HG02642 (cell line): ENCODE data around the gene PKP4.

ENCODE experiments used
- ATAC-seq: cut with Tn5 transposase; IDR thresholded peaks from one replicate; pipeline ENCODE4 v1.9.1; 2021; ENCODE audit warnings: mild to moderate bottlenecking; ENCODE audit not compliant: unreplicated experiment, poor library complexity

The PKP4 gene

GRCh38 chr2:158495175-158495574, 38.4 kb downstream of the PKP4 start:
- no peak for ATAC-seq

DNA sequence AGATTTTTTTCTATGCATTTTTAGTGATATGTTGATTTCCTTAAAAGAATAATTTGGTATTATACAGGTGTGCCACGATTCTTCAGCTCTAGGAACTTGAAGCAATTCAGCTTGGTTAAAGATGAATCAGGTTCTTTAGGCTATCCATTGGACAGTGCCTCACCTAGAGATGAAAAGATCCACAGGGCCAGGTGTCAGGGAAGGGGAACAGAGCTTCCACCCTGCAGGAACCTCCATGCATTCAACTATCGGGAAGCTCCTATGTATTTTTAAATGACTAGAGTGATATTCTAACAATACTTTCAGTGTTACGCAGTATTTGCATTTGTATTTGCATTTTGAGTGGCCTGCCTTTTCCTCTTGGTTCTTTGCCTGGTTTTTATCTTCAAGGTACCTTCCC, 40.2 kb downstream of the PKP4 start:
- ATAC-seq, result no peak

GRCh38 chr2:158497486-158497885, 40.7 kb downstream of the PKP4 start:
- ATAC-seq, result no peak

- ATAC-seq, result no peak
Observed at GRCh38 chr2:158498043-158498748, 41.4 kb downstream of the PKP4 start.

DNA sequence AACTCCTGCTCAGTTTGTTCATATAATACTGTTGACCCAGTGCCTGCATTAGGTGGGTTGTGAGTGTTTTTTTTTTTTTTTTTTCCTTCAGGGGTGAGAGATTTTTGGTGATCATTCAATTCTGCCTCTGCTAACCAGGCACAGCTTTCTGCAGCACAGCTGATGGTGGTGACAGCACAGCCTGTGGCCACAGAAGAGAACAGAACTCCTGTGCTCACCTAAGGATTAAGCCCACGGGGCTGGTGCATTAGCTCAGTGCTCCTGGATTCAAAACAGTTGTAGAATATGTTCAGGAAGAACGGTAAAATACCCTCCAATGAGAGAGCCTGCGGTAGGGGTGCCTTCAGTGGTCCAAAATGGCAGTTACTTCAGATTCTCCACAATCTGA, 42.0 kb downstream of the PKP4 start:
- no peak for ATAC-seq

GRCh38 chr2:158499383-158499782, 42.6 kb downstream of the PKP4 start:
- ATAC-seq, result no peak

DNA sequence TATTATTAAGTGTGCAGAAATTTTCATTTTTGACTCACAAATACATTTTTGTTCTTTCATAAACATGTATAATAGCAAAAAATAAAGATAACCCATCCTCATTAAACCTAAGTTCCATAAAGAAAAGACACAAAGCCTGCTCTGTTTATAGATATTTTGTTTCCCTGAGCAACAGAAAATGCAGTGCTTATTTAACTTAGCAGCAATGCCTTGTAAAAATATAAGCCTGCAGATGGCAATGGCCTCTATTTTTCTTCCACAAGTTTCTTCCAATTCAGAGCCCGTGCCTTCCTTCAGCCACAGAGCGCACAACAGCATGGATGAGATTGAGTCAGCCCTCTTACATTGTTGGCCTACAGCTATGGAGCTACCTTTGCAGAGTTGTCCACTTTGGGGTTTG, 43.6 kb downstream of the PKP4 start:
- ATAC-seq, result no peak

GRCh38 chr2:158501301-158501700, 44.5 kb downstream of the PKP4 start:
- ATAC-seq, result no peak

- no peak for ATAC-seq
Observed at GRCh38 chr2:158502974-158503373, 46.2 kb downstream of the PKP4 start.

DNA sequence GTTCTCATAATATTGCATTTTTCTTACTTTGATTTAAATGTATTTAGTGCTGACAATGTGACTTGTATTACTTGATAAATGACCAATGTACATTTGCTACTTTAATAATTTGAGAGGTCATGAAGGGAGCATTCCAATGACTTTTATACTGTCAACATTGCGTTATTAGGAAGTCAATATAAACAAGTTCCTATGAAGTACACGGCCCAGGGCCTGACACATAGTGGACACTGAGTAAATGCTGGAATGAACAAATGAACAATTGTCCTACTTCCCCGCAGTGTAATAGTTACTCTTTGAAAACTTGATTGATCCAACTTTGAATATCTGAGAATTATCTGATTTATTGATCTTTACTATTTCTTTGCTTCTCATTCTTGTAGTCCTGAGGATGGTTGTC, 47.3 kb downstream of the PKP4 start:
- ATAC-seq, result no peak

DNA sequence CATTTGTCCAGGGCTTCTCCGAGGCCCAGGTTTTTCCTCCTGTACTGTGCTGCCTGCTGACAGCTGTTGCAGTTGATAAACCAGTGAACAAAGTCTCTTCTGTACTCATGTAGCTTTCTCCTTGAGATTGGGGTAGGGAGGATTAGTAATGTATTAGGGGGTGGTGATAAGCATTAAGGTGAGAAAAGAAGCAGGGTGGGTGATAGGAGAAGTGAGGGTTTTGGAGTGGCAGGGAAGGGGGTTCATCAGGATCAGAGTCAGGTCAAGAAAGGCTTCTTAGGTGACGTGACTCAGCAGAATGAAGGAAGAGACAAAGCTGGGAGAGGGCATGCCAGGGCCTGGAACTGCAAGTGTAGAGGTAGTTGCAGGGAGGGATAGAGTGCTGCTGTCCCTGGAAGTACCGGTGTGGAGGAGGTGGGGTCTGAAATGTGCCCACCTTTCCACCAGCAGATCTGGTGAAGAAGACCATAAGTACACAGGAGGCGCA, 48.7 kb downstream of the PKP4 start:
- no peak for ATAC-seq

DNA sequence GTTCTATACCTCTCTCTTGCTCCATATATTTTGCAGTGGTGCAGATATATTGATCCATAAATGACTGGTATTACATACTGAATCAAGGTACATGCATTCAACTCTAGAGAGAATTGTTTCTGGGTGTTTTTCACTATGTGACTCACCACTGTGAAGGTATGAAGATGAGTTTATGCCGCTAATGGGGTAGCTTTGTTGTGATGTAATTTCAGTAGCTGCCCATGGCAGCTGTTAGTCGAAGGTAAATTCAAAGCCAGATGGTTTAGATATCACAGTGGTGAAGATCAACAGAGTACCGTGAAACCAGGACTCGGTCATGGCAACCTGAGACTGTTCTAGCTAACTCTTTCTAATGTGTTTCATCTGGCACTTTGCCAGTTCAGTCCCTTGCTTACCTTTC, 50.4 kb downstream of the PKP4 start:
- no peak for ATAC-seq

DNA sequence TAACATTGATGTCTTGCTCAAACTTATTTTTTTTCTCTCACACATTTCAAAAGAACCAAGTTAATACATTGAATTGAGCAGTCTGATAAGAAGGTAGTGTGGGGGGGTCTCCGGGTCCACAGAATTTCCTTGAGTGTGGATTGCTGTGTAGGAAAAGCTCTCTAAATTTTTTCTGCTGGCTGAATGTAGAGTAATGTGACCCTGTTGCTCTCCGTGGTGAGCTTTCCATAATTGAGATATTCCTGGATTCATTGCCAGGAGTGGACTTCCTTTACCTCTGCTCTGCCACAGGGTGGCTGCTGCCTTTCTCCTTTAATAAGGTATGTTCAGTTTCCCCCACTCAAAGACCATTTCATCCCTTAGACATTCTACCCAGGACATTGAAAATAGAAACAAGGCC, 50.9 kb downstream of the PKP4 start:
- no peak for ATAC-seq

- ATAC-seq, result no peak
Observed at GRCh38 chr2:158509928-158510797, 53.4 kb downstream of the PKP4 start.

DNA sequence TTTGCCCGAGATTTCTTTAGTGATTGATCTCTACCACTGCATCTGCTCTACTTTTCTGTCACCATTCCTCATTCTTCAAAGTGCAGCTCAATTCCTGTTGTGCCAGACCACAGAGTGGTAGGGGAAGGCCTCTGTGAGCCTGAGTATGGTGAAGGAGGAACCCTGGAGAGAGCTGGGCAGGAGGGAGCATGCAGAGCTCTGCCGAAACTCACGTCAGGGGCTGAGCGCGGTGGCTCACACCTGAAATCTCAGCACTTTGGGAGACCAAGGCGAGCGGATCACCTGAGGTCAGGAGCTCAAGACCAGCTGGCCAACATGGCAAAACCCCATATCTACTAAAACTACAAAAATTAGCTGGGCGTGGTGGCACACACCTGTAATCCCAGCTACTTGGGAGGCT, 54.1 kb downstream of the PKP4 start:
- ATAC-seq, result no peak

DNA sequence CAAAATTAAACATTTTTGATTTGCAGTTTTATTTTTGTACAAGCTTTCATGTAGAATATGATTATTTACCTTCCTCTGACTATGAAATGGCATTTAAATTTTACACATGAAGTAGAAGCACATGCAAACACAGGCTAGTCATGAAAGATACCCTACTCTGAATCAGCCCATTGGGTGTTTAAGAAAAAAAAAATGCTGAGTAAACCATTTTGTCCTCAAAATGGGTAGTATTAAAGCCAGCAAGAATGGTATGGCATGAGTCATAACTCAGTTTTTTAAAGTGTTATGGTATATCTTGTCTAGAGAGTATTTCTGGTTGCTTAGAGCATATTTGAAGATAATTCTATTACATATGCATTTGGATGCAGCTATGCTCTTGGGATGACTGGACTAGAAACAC, 55.0 kb downstream of the PKP4 start:
- no peak for ATAC-seq

DNA sequence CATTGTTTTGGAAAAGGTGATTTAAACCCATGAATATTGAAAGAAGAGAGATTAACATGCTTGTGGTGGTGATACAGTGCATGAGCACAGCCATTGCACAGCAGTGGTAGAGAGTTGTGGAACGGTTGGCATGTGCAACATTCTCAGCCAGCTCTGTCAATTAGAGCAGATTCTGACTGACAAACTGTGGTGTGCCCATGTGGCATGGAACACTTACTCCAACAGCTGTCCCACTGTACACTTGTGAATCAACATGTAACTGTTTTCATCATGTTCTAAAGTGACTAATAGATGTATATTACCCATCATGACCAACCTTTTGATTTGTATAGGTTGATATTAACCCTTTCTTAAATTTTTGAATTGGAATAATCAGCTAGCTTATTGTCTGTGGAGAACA, 55.6 kb downstream of the PKP4 start:
- ATAC-seq, result no peak

- no peak for ATAC-seq
Observed at GRCh38 chr2:158513841-158514240, 57.1 kb downstream of the PKP4 start.

GRCh38 chr2:158518084-158518483, 61.3 kb downstream of the PKP4 start:
- no peak for ATAC-seq

GRCh38 chr2:158519481-158519880, 62.7 kb downstream of the PKP4 start:
- ATAC-seq, result no peak

DNA sequence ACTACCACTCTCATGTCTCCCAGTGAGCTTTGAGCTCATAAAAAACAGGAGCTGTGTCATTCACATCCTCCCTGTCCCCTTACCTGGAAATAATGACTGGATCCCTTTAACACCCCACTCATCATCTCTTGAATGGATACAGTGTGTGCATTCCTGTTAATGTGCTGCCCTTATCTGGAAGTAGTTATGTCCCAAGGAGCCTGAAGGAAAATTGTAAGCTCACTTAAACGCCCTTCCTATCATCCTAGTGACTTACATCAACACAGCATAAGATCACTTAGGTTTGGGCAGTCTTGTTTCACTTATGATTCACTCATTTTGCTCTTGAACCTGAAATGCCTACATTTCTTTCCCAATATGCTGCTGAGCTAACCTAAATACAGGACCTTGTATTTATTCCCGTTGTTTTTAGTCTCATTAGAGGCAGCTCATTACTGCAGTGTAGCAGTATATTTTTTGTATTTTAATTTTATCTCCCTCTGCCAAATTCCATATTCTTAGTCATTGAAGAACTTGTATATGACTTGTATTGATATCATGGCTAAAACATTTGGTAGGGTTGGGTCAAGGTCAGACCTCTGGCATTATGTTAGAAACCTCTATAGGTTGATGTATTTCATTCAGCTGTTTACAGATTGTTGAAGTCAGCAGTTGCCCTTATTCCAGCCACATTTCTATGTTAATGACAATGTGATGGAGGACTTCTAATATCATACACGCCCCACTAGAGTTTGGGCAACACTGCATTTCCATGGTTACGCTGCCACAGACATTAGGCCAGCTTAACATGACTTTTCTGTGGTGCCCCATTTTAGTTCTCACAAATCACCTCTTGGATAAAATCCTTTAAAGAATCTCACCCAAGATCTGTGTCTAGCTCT, 72.9 kb downstream of the PKP4 start:
- ATAC-seq, result no peak
